Right atrium auricular region (tissue), 2 donors: ENCODE results near the gene TNPO1. TPM values are rescaled to one million over a fixed set of nuclear protein-coding genes. Genes with fewer than 3 reads are reported as not detected.

Experiments
- DNase-seq: peaks from one replicate; pipeline ENCODE4 v3.0.0-alpha.2; 2019; ENCODE audit warnings: low spot score
- H3K27ac ChIP-seq, 2 donors: fragments of 200-600 bp; sonication (generic); 1 replicate in 1 of 2; 2 replicates in 1 of 2; pipeline ENCODE4 v1.5.1; 2016 to 2019
- H3K27me3 ChIP-seq, 2 donors: fragments of 200-600 bp; sonication (generic); one replicate each; pipeline versions ENCODE4 v1.5.1 to v1.6.0; 2017 to 2019
- H3K36me3 ChIP-seq: fragments of 200-600 bp; sonication (generic); one replicate; pipeline ENCODE4 v1.5.1; 2016
- H3K4me1 ChIP-seq, 2 donors: fragments of 200-600 bp; sonication (generic); one replicate each; pipeline versions ENCODE4 v1.5.1 to v1.6.0; 2017 to 2019
- H3K4me3 ChIP-seq, 2 donors: fragments of 200-600 bp; sonication (generic); 1 replicate in 1 of 2; 2 replicates in 1 of 2; pipeline ENCODE4 v1.5.1; 2017 to 2019; ENCODE audit warnings: mild to moderate bottlenecking in 1 of 2, moderate library complexity in 1 of 2
- H3K9me3 ChIP-seq, 2 donors: fragments of 200-600 bp; sonication (generic); one replicate each; pipeline ENCODE4 v1.5.1; 2019
- CTCF ChIP-seq, 2 donors: fragments of 200-600 bp; sonication (generic); IDR thresholded peaks; one replicate each; pipeline ENCODE4 v1.5.1; 2019; ENCODE audit warnings: antibody characterized with exemption in 2 of 2
- total RNA-seq, 2 donors: library from RNA; depleted of rRNA; stranded (reverse); fragments of >200 nt; gene quantifications; one replicate each; pipeline ENCODE4 v1.1.0, GENCODE V29; 2016

Gene TNPO1
- total RNA-seq, 2 donors from 2014 or later, result 62.4 to 82.2 TPM

- DNase-seq, result no peak
- no peaks in the 10 kb centered on the region for H3K36me3 ChIP-seq
- no peak overlapping the region for H3K27ac ChIP-seq
- H3K27me3 ChIP-seq, result no peaks in the 10 kb centered on the region
- no peak for TF ChIP-seq CTCF (IDR thresholded peaks at IDR 0.05)
- H3K9me3 ChIP-seq, result no peaks in the 10 kb centered on the region
- H3K4me1 ChIP-seq, result peaks cover 0 to 5% of the 10 kb centered on the region in 2 donors
- H3K4me3 ChIP-seq, result no peak overlapping the region
Observed at GRCh38 chr5:72949481-72949880, 133.0 kb downstream of the TNPO1 start.

GRCh38 chr5:72951671-72952468 lies 135.4 kb downstream of the TNPO1 start:
- Histone ChIP-seq H3K9me3 (no peaks in the 10 kb centered on the region), H3K27me3 (no peaks in the 10 kb centered on the region), H3K27ac (no peak overlapping the region), H3K4me1 (peaks cover 0 to 12% of the 10 kb centered on the region in 2 donors), H3K4me3 (no peak overlapping the region), H3K36me3 (no peaks in the 10 kb centered on the region)
- no peak for TF ChIP-seq CTCF (IDR thresholded peaks at IDR 0.05)
- DNase-seq, result no peak

- H3K9me3 ChIP-seq, result no peaks in the 10 kb centered on the region
- no peak for DNase-seq
- H3K4me3 ChIP-seq, result no peak overlapping the region
- TF ChIP-seq CTCF (IDR thresholded peaks at IDR 0.05), result no peak
- H3K36me3 ChIP-seq, result no peaks in the 10 kb centered on the region
- peaks cover 0 to 24% of the 10 kb centered on the region in 2 donors for H3K4me1 ChIP-seq
- H3K27me3 ChIP-seq, result no peaks in the 10 kb centered on the region
- H3K27ac ChIP-seq, result peak overlapping the region; percentile 96 to 97
Observed at GRCh38 chr5:72954389-72954788, 137.9 kb downstream of the TNPO1 start.

GRCh38 chr5:72955143-72955767 lies 138.8 kb downstream of the TNPO1 start:
- no peaks in the 10 kb centered on the region for H3K27me3 ChIP-seq
- H3K4me3 ChIP-seq, result peak overlapping the region; percentile 87
- peak overlapping the region; percentile 96 to 97 for H3K27ac ChIP-seq
- TF ChIP-seq CTCF (IDR thresholded peaks at IDR 0.05), result no peak
- peaks cover 0 to 24% of the 10 kb centered on the region in 2 donors for H3K4me1 ChIP-seq
- H3K9me3 ChIP-seq, result no peaks in the 10 kb centered on the region
- H3K36me3 ChIP-seq, result no peaks in the 10 kb centered on the region
- peak; percentile 88 for DNase-seq

GRCh38 chr5:72955768-72956323 lies 139.4 kb downstream of the TNPO1 start, which contains the start of gene FCHO2:
Gene FCHO2 (plus strand): TSS chr5:72956041. CDS start chr5:72956097, 56 bp downstream.
- Histone ChIP-seq H3K36me3 (no peaks in the 10 kb centered on the region), H3K4me3 (peak within 1 kb of the TSS; percentile 87), H3K27ac (peak within 1 kb of the TSS; percentile 96 to 97), H3K4me1 (peaks cover 0 to 24% of the 10 kb centered on the region in 2 donors), H3K27me3 (no peaks in the 10 kb centered on the region), H3K9me3 (no peaks in the 10 kb centered on the region)
- DNase-seq, result peak; percentile 97
- TF ChIP-seq CTCF (IDR thresholded peaks at IDR 0.05), result peak; percentile 91 to 95
